ENCODE measurements around the gene UGT1A1. TPM values are rescaled to one million over a fixed set of nuclear protein-coding genes. Genes with fewer than 3 reads are reported as not detected.

The UGT1A1 gene
- total and polyA plus RNA-seq, 9 of the 15 experiments (the other 6 are each of a cell fraction or from before 2014, with no cell fraction given) = not detected

DNA sequence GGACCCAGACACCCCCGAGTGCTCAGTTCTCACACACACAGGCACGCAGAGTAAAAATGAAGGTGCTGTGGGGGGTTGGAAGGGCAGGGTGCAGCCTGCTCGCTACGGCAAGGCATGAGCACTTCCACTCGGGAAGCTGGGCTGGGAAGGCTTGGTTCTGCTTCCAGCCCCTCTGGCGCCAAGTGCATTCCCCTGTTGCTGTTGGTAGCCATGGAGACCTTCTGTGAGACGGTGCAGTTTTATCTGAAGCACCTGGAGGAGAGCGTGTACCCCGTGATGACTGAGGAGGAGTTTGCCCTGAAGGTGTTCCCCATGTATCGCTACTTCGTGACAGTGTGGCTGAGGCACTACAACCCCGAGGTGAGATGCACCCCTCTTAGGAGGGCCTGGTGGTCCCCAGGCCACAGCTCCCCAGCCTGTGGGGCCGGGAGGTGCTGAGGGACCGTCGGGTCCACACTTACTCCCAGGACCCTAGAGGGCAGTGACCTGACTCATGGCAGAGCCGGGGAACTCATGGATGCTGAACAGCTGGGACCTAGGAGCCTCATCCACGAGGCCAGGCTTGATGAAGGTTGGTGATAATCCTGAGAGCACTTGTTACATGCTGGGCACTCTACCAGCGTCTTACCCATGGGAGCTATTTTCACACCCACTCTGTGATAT lies 33.5 kb downstream of the UGT1A1 start:
- no peak overlapping the region for H3K27ac ChIP-seq (ENCODE audit: extremely low read depth, low read depth, low read length)
- H3K9ac ChIP-seq (ENCODE audit: insufficient read depth in 1 of 2, low read depth in 2 of 2, low read length in 2 of 2) = no peak overlapping the region
- 1% methylated on average over 11 of the region's 18 CpGs for WGBS (ENCODE audit: insufficient coverage, low coverage, missing lambda C conversion rate)
- H3K9me3 ChIP-seq (replicated peaks; ENCODE audit: control insufficient read depth, insufficient read depth, low read depth, low read length) = no peaks in the 10 kb centered on the region
- FAIRE-seq (no peak), ATAC-seq (no peak), DNase-seq (ENCODE audit: extremely low read depth in 1 of 4, low spot score in 3 of 4) (no peak)
- H2AFZ ChIP-seq (ENCODE audit: low read depth, low read length) = no peak overlapping the region
- ChIA-PET CTCF (ENCODE audit: low intra/inter-chr PET ratio) (no interaction called here), POLR2A (interaction anchor here (0.6 kb wide), 1 partner anchor 409 kb away, joined by 3 read pairs; no protein-coding TSS in a partner anchor)
- no peak overlapping the region for H3K4me2 ChIP-seq (ENCODE audit: insufficient read depth, low read length)
- H3K9me1 ChIP-seq (ENCODE audit: control insufficient read depth, insufficient read depth, low read length) = no peaks in the 10 kb centered on the region
- H3K79me2 ChIP-seq (ENCODE audit: control insufficient read depth, insufficient read depth, low read length) = no peaks in the 10 kb centered on the region
- peaks cover 0 to 44% of the 10 kb centered on the region in 2 experiments; a peak in 2 of 5 replicates for H3K27me3 ChIP-seq (ENCODE audit: control insufficient read depth in 2 of 2, insufficient read depth in 2 of 2, low read length in 2 of 2)
- intact Hi-C loops (cut with micrococcal nuclease) = no loop called here
- BruUV-seq (replicated peaks) = no TSS peak
- H3K4me1 ChIP-seq (replicated peaks in 1 of 2; ENCODE audit: control insufficient read depth in 2 of 2, insufficient read depth in 2 of 2, low read length in 2 of 2) = no peaks in the 10 kb centered on the region; a peak in 1 of 5 replicates
- in situ Hi-C loops (cut with MboI) = no loop called here
- H4K20me1 ChIP-seq (replicated peaks; ENCODE audit: control insufficient read depth, insufficient read depth, low read length) = no peaks in the 10 kb centered on the region
- no peaks in the 10 kb centered on the region for H3K36me3 ChIP-seq (ENCODE audit: control insufficient read depth, insufficient read depth, low read length)
- no peak overlapping the region for H3K4me3 ChIP-seq
- TF ChIP-seq, protein P1, sequence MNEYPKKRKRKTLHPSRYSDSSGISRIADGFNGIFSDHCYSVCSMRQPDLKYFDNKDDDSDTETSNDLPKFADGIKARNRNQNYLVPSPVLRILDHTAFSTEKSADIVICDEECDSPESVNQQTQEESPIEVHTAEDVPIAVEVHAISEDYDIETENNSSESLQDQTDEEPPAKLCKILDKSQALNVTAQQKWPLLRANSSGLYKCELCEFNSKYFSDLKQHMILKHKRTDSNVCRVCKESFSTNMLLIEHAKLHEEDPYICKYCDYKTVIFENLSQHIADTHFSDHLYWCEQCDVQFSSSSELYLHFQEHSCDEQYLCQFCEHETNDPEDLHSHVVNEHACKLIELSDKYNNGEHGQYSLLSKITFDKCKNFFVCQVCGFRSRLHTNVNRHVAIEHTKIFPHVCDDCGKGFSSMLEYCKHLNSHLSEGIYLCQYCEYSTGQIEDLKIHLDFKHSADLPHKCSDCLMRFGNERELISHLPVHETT (CRISPR knock-in tag; conservative IDR thresholded peaks at IDR 0.05 in 1 of 2, IDR thresholded peaks at IDR 0.05 in 1 of 2) = no peak
- TF ChIP-seq, protein P2, sequence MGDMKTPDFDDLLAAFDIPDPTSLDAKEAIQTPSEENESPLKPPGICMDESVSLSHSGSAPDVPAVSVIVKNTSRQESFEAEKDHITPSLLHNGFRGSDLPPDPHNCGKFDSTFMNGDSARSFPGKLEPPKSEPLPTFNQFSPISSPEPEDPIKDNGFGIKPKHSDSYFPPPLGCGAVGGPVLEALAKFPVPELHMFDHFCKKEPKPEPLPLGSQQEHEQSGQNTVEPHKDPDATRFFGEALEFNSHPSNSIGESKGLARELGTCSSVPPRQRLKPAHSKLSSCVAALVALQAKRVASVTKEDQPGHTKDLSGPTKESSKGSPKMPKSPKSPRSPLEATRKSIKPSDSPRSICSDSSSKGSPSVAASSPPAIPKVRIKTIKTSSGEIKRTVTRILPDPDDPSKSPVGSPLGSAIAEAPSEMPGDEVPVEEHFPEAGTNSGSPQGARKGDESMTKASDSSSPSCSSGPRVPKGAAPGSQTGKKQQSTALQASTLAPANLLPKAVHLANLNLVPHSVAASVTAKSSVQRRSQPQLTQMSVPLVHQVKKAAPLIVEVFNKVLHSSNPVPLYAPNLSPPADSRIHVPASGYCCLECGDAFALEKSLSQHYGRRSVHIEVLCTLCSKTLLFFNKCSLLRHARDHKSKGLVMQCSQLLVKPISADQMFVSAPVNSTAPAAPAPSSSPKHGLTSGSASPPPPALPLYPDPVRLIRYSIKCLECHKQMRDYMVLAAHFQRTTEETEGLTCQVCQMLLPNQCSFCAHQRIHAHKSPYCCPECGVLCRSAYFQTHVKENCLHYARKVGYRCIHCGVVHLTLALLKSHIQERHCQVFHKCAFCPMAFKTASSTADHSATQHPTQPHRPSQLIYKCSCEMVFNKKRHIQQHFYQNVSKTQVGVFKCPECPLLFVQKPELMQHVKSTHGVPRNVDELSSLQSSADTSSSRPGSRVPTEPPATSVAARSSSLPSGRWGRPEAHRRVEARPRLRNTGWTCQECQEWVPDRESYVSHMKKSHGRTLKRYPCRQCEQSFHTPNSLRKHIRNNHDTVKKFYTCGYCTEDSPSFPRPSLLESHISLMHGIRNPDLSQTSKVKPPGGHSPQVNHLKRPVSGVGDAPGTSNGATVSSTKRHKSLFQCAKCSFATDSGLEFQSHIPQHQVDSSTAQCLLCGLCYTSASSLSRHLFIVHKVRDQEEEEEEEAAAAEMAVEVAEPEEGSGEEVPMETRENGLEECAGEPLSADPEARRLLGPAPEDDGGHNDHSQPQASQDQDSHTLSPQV (IDR thresholded peaks at IDR 0.05) = no peak
- TF ChIP-seq MED1 (CRISPR knock-in tag; IDR thresholded peaks at IDR 0.05; ENCODE audit: borderline replicate concordance) (no peak), ZKSCAN1 (IDR thresholded peaks at IDR 0.05; ENCODE audit: low read depth, low read length) (no peak), RAD21 (CRISPR knock-in tag; conservative IDR thresholded peaks at IDR 0.05 in 1 of 2, IDR thresholded peaks at IDR 0.05 in 1 of 2) (no peak), MYNN (IDR thresholded peaks at IDR 0.05) (no peak), MYNN (CRISPR knock-in tag; IDR thresholded peaks at IDR 0.05) (no peak), ADNP (tag; IDR thresholded peaks at IDR 0.05) (no peak), BRF1 (IDR thresholded peaks at IDR 0.05; ENCODE audit: borderline replicate concordance, extremely low read depth, insufficient read length) (no peak), MCM2 (IDR thresholded peaks at IDR 0.05; ENCODE audit: low read depth) (no peak), ZNF644 (tag; IDR thresholded peaks at IDR 0.05; ENCODE audit: low read depth) (no peak), ETV1 (tag; conservative IDR thresholded peaks at IDR 0.05; ENCODE audit: low read depth) (no peak)
- TF ChIP-seq, protein P3, sequence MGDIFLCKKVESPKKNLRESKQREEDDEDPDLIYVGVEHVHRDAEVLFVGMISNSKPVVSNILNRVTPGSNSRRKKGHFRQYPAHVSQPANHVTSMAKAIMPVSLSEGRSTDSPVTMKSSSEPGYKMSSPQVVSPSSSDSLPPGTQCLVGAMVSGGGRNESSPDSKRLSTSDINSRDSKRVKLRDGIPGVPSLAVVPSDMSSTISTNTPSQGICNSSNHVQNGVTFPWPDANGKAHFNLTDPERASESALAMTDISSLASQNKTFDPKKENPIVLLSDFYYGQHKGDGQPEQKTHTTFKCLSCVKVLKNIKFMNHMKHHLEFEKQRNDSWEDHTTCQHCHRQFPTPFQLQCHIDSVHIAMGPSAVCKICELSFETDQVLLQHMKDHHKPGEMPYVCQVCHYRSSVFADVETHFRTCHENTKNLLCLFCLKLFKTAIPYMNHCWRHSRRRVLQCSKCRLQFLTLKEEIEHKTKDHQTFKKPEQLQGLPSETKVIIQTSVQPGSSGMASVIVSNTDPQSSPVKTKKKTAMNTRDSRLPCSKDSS (IDR thresholded peaks at IDR 0.05; ENCODE audit: low read depth, partially characterized antibody) = no peak
